HG03521 (cell line): ENCODE data around the gene B4GALT3.

Source experiments
- ATAC-seq: cut with Tn5 transposase; IDR thresholded peaks from one replicate; pipeline ENCODE4 v1.9.1; 2021; ENCODE audit warnings: mild to moderate bottlenecking, moderate library complexity; ENCODE audit not compliant: unreplicated experiment

B4GALT3 gene

GRCh38 chr1:161206411-161207140, 29.3 kb upstream of the B4GALT3 start:
- no peak for ATAC-seq

- ATAC-seq: peak; percentile 98
Measured at GRCh38 chr1:161201836-161202712, 24.8 kb upstream of the B4GALT3 start, which contains the start of gene NDUFS2. Gene NDUFS2, plus strand, starts transcription at chr1:161202367. Its CDS starts 19 bp downstream, at chr1:161202386.

- no peak for ATAC-seq
Measured at GRCh38 chr1:161200992-161201835, 23.9 kb upstream of the B4GALT3 start.

- no peak for ATAC-seq
Measured at GRCh38 chr1:161200421-161200991, 23.2 kb upstream of the B4GALT3 start.

- no peak for ATAC-seq
Measured at GRCh38 chr1:161199506-161200139, 22.3 kb upstream of the B4GALT3 start.

GRCh38 chr1:161198897-161199431, 21.7 kb upstream of the B4GALT3 start, which contains the start of gene ADAMTS4:
Gene ADAMTS4, minus strand, starts transcription at chr1:161199054. Its CDS starts 427 bp downstream, at chr1:161198627.
- ATAC-seq: no peak

- ATAC-seq: no peak
Measured at GRCh38 chr1:161198194-161198896, 21.0 kb upstream of the B4GALT3 start.

- no peak for ATAC-seq
Measured at GRCh38 chr1:161197560-161198193, 20.4 kb upstream of the B4GALT3 start.

GRCh38 chr1:161196521-161197451, 19.5 kb upstream of the B4GALT3 start:
- ATAC-seq: no peak

GRCh38 chr1:161196111-161196510, 18.8 kb upstream of the B4GALT3 start:
- no peak for ATAC-seq

GRCh38 chr1:161195171-161195570, 17.9 kb upstream of the B4GALT3 start:
- no peak for ATAC-seq

- no peak for ATAC-seq
Measured at GRCh38 chr1:161193561-161194235, 16.4 kb upstream of the B4GALT3 start.

- no peak for ATAC-seq
Measured at GRCh38 chr1:161192476-161193465, 15.5 kb upstream of the B4GALT3 start.

GRCh38 chr1:161191971-161192370, 14.7 kb upstream of the B4GALT3 start:
- no peak for ATAC-seq

GRCh38 chr1:161190962-161191521, 13.7 kb upstream of the B4GALT3 start:
- ATAC-seq: no peak

GRCh38 chr1:161189036-161189435, 11.7 kb upstream of the B4GALT3 start:
- ATAC-seq: no peak
